Lung (tissue), 12 donors: ENCODE measurements around the gene MYG1. TPM values are rescaled to one million over a fixed set of nuclear protein-coding genes. Genes with fewer than 3 reads are reported as not detected.
A peak's percentile ranks its signal among the peaks of the same experiment; 100 is the strongest.

Experiments used
- ATAC-seq: fragments of 200-7000 bp; cut with Tn5 transposase; one replicate; pipeline ENCODE4 v1.9.1; 2020; ENCODE audit warnings: moderate number of reproducible peaks; ENCODE audit not compliant: insufficient read depth, low FRiP score
- DNase-seq, 3 donors: peaks; one replicate each; pipeline ENCODE4 v3.0.0-alpha.2; 2013 to 2017
- H3K27ac ChIP-seq, 2 donors: one replicate each; pipeline ENCODE4 v1.5.1; 2013; ENCODE audit warnings: mild to moderate bottlenecking in 2 of 2, moderate library complexity in 2 of 2, control low read depth in 1 of 2, inconsistent platforms in 1 of 2, low read depth in 1 of 2, low read length in 1 of 2
- H3K27me3 ChIP-seq, 3 donors: one replicate each; pipeline ENCODE4 v1.5.1; 2013; ENCODE audit warnings: low read length in 2 of 3; ENCODE audit not compliant: control insufficient read depth in 3 of 3, insufficient read depth in 3 of 3
- H3K36me3 ChIP-seq, 4 donors: one replicate each; pipeline ENCODE4 v1.5.1; 2013; ENCODE audit warnings: low read length in 4 of 4, mild to moderate bottlenecking in 1 of 4, moderate library complexity in 1 of 4; ENCODE audit not compliant: control insufficient read depth in 4 of 4, insufficient read depth in 4 of 4
- H3K4me1 ChIP-seq, 5 donors: one replicate each; pipeline ENCODE4 v1.5.1; 2013; ENCODE audit warnings: low read length in 5 of 5, mild to moderate bottlenecking in 2 of 5, moderate library complexity in 1 of 5; ENCODE audit not compliant: control insufficient read depth in 5 of 5, insufficient read depth in 5 of 5
- H3K4me3 ChIP-seq: one replicate; pipeline ENCODE4 v1.5.1; 2013; ENCODE audit warnings: mild to moderate bottlenecking, control low read depth, moderate library complexity
- H3K9ac ChIP-seq, 2 donors: one replicate each; pipeline ENCODE4 v1.5.1; 2013; ENCODE audit warnings: low read length in 2 of 2, control low read depth in 1 of 2; ENCODE audit not compliant: insufficient read depth in 1 of 2
- H3K9me3 ChIP-seq, 4 donors: one replicate each; pipeline ENCODE4 v1.5.1; 2013; ENCODE audit warnings: low read length in 3 of 4, mild to moderate bottlenecking in 1 of 4, moderate library complexity in 1 of 4; ENCODE audit not compliant: control insufficient read depth in 4 of 4, insufficient read depth in 3 of 4
- WGBS, 2 donors: extraction: QIAGEN DNeasy Blood & Tissue Kit; methylation state at CpG; one replicate each; pipeline ENCODE4 v1.1.7; 2013; 5-methylcytosine and 5-hydroxymethylcytosine counted together
- polyA plus RNA-seq, 2 donors: library from polyadenylated mRNA; stranded (reverse); fragments of 200-250 nt; gene quantifications; one replicate each; pipeline ENCODE4 v1.2.1, GENCODE V29; 2013
- total RNA-seq, 2 donors: library from RNA; depleted of rRNA in 1 of 2; stranded (reverse); fragments of >200 nt in 1 of 2; gene quantifications; one replicate each; pipeline ENCODE4 v1.2.1, GENCODE V29; 2014 to 2021
- TF ChIP-seq, protein P1 (sequence below): IDR thresholded peaks from 2 replicates; pipeline ENCODE4 v1.5.1; 2012; ENCODE audit warnings: mild to moderate bottlenecking; ENCODE audit errors: control extremely low read depth, extremely low read depth
- donor health status: control.
- donor health status: control.
- donor health status: Bipolar disorder and iron deficiency.
- donor health status: healthy.
- donor health status: DM: yes; HTN: yes; CAD: no.

MYG1 gene
- total and polyA plus RNA-seq, 4 donors: 22.1 to 88.9 (median 59.8) TPM

DNA sequence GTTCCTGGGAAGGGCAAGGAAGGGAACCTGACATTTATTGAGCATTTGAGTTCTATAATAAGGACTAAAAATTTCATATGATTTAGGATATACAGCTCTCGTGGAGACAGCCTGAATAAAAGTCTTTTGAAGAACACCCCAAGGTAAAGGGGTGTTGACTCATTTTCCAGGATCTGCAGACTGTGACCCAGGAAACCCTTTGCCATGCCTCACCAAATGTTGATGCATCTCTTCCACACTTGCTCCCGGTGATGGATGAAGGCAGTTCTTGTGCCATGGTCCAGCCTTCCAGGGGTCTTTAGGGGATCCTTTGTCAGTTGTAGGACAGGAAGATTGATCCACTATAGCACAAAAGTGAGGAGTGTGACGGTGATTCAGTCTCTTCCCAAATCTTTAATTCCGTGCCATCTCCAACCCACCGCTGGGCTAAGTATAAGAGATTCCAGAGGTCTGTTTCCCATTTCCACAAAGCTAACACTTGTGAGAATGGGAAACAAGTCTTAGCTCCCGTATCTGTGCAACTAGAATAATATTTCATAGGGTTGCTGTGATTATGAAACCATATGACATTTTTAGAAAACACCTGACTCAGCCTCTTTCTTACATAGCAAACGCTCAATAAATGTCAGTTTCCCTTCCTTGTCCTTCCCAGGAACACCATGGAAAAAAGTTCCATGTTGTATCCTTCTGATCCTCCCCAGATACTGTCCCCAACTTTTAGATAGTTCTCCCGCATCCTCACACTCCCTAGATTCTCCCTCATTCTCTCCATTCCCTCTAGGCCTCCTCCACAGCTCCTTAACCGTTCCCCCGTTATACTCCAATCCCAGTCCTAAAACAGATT lies 21.1 kb downstream of the MYG1 start:
- peak overlapping the region; percentile 41 to 97 for H3K9ac ChIP-seq
- DNase-seq (no peak), ATAC-seq (no peak)
- H3K36me3 ChIP-seq: peaks cover 0 to 24% (median 14%) of the 10 kb centered on the region in 4 donors
- TF ChIP-seq, protein P1, sequence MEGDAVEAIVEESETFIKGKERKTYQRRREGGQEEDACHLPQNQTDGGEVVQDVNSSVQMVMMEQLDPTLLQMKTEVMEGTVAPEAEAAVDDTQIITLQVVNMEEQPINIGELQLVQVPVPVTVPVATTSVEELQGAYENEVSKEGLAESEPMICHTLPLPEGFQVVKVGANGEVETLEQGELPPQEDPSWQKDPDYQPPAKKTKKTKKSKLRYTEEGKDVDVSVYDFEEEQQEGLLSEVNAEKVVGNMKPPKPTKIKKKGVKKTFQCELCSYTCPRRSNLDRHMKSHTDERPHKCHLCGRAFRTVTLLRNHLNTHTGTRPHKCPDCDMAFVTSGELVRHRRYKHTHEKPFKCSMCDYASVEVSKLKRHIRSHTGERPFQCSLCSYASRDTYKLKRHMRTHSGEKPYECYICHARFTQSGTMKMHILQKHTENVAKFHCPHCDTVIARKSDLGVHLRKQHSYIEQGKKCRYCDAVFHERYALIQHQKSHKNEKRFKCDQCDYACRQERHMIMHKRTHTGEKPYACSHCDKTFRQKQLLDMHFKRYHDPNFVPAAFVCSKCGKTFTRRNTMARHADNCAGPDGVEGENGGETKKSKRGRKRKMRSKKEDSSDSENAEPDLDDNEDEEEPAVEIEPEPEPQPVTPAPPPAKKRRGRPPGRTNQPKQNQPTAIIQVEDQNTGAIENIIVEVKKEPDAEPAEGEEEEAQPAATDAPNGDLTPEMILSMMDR: no peak
- H3K4me1 ChIP-seq: peaks cover 0 to 25% (median 6%) of the 10 kb centered on the region in 5 donors
- H3K27me3 ChIP-seq: no peaks in the 10 kb centered on the region
- peak overlapping the region; percentile 79 to 93 for H3K27ac ChIP-seq
- WGBS, 2 donors: 38 to 47% methylated on average over 10 of the region's 10 CpGs
- no peaks in the 10 kb centered on the region for H3K9me3 ChIP-seq
- peak overlapping the region; percentile 64 for H3K4me3 ChIP-seq

DNA sequence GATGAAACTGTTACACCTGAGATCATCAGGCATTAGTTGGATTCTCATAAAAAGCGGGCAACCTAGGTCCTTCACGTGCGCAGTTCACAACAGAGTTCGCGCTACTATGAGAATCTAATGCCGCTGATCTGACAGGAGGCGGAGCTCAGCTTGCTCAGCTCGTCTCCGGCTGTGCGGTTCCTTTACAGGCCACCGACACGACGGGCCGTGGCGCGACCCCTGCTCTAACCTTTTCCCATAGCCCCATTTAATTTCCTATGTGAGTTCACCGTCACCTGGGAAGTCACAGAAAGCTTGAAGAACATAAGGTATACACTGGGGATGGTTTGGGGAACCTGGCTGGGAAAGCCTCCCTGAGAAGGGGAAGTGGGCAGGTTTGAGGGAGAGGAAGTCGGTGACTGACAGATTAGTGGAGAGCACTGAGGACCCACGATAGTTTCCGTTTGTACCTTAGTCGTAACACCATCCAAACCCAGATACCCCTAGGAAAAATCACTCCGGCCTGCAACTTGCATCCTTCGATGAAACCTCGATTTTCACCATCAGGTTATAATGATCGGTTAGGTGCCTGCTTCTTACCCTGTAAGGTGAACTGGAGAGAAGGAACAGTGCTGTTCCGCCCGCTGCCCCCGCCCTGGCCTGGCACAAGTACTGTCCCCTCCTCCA lies 24.8 kb downstream of the MYG1 start:
- Histone ChIP-seq H3K9me3 (no peaks in the 10 kb centered on the region), H3K27me3 (no peaks in the 10 kb centered on the region), H3K9ac (peak overlapping the region in 1 of 2 donors; percentile 90), H3K36me3 (peaks cover 0 to 8% (median 4%) of the 10 kb centered on the region in 4 donors), H3K4me3 (peak overlapping the region; percentile 49), H3K27ac (peak overlapping the region; percentile 86 to 87), H3K4me1 (peaks cover 0 to 42% (median 15%) of the 10 kb centered on the region in 5 donors)
- DNase-seq (peak; percentile 35 to 51 (median 42)), ATAC-seq (no peak)
- TF ChIP-seq, protein P1: no peak
- WGBS, 2 donors: 11 to 24% methylated on average over 28 of the region's 28 CpGs

DNA sequence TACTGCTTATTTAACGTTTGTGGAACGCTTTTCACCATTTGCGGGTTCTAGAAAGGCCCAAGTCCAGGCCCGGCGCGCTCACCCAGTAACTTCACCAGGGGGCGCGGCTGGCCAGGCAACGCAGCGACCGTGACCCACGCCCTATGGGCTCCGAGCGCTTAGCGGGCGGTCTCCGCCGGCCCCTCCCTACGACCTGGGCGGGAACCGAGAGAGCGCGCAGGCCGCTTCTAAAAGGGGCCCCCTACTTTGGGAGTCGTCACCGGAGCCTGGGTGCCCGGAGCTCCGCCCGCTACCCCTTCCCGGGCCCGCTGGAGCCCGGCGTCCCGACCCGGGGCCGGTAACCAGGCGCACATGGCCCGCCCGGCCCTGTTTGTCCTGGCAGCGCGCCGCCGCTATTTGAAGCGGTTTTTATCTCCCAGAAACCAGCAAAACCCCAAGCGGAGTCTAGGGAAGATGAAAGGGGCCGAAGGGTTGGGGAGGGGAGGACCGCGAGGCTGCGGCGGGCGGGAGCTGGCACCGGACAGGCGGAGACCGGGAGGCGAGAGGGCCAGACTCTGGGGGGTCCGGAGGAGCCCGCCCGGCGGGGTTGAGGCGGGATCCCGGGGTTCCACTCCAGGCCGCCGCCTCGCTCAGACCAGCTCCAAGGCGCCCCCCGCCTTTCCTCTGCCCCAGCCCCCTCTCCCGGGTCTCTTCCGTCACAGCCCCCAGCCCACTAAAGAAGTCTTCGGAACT lies 25.4 kb downstream of the MYG1 start:
- peak overlapping the region; percentile 86 to 87 for H3K27ac ChIP-seq
- DNase-seq: peak; percentile 96 to 98 (median 97)
- TF ChIP-seq, protein P1: peak; percentile 68
- H3K9ac ChIP-seq: peak overlapping the region; percentile 70 to 90
- H3K36me3 ChIP-seq: peaks cover 0 to 5% (median 3%) of the 10 kb centered on the region in 4 donors
- H3K9me3 ChIP-seq: no peaks in the 10 kb centered on the region
- H3K4me1 ChIP-seq: peaks cover 0 to 42% (median 15%) of the 10 kb centered on the region in 5 donors
- WGBS, 2 donors: 0% methylated on average over 65 to 69 of the region's 69 CpGs
- peak; percentile 78 for ATAC-seq
- no peaks in the 10 kb centered on the region for H3K27me3 ChIP-seq
- peak overlapping the region; percentile 49 for H3K4me3 ChIP-seq
